SK-N-SH (cell line): ENCODE measurements around the gene AGBL4. TPM values are rescaled to one million over a fixed set of nuclear protein-coding genes. Genes with fewer than 3 reads are reported as not detected.

ENCODE experiments used
- CTCF ChIA-PET: fragments of 300-600, 350-600 bp; formaldehyde crosslinking; extraction: SDS; loops from one replicate; lab custom pipeline; 2021; lab: Yijun Ruan, JAX
- POLR2A ChIA-PET: fragments of 350-600 bp; sonication (Branson Sonifier 250); formaldehyde crosslinking; extraction: SDS; loops from one replicate; lab custom pipeline; 2020; ENCODE audit warnings: antibody characterized with exemption, inconsistent platforms; lab: Yijun Ruan, JAX
- DNase-seq: peaks from one replicate; pipeline ENCODE4 v3.0.0; 2012
- H2AFZ ChIP-seq: fragments of 200-600 bp; sonication (generic); 2 replicates; pipeline ENCODE4 v1.8.1; 2016; ENCODE audit warnings: antibody characterized with exemption, mild to moderate bottlenecking, low read depth
- H3F3A ChIP-seq: fragments of 200-600 bp; sonication (generic); replicated peaks from 2 replicates; pipeline ENCODE3; 2016; ENCODE audit warnings: antibody characterized with exemption, mild to moderate bottlenecking; ENCODE audit not compliant: insufficient read depth
- H3K27ac ChIP-seq, 2 experiments: fragments of 200-500 bp in 1 of 2; fragments of 200-600 bp in 1 of 2; sonication (Bioruptor generic) in 1 of 2; sonication (generic), shearing (Covaris generic) in 1 of 2; 2 replicates each; pipeline versions ENCODE4 v1.5.1 to v1.6.1; 2014 to 2016; ENCODE audit warnings: low read depth in 2 of 2, inconsistent platforms in 1 of 2, low read length in 1 of 2, mild to moderate bottlenecking in 1 of 2, mixed read lengths in 1 of 2
- H3K27me3 ChIP-seq: fragments of 200-600 bp; sonication (generic), shearing (Covaris generic); 2 replicates; pipeline ENCODE4 v1.6.1; 2016; ENCODE audit warnings: mixed run types; ENCODE audit not compliant: insufficient read depth
- H3K36me3 ChIP-seq, 2 experiments: fragments of 200-500 bp in 1 of 2; fragments of 200-600 bp in 1 of 2; sonication (Bioruptor generic) in 1 of 2; sonication (generic) in 1 of 2; replicated peaks in 1 of 2; 2 replicates each; pipeline versions ENCODE3 to v1.5.1; 2014 to 2016; ENCODE audit warnings: low read length in 1 of 2, mild to moderate bottlenecking in 1 of 2; ENCODE audit not compliant: insufficient read depth in 2 of 2, control insufficient read depth in 1 of 2
- H3K4me1 ChIP-seq, 2 experiments: fragments of 200-500 bp in 1 of 2; fragments of 200-600 bp in 1 of 2; sonication (Bioruptor generic) in 1 of 2; sonication (generic), shearing (Covaris generic) in 1 of 2; 2 replicates each; pipeline versions ENCODE4 v1.5.1 to v1.6.1; 2014 to 2016; ENCODE audit warnings: low read depth in 1 of 2, low read length in 1 of 2, mixed run types in 1 of 2; ENCODE audit not compliant: insufficient read depth in 2 of 2, control insufficient read depth in 1 of 2
- H3K4me2 ChIP-seq: fragments of 200-600 bp; sonication (generic), shearing (Covaris generic); 2 replicates; pipeline ENCODE4 v1.6.1; 2017; ENCODE audit warnings: mixed run types
- H3K4me3 ChIP-seq, 2 experiments: fragments of 200-500 bp in 1 of 2; fragments of 200-600 bp in 1 of 2; sonication (Bioruptor generic) in 1 of 2; sonication (generic), shearing (Covaris generic) in 1 of 2; 2 replicates each; pipeline versions ENCODE4 v1.5.1 to v1.8.1; 2014 to 2016; ENCODE audit warnings: low read depth in 2 of 2, inconsistent platforms in 1 of 2, low read length in 1 of 2, mild to moderate bottlenecking in 1 of 2, mixed read lengths in 1 of 2, moderate library complexity in 1 of 2
- H3K79me2 ChIP-seq: fragments of 200-600 bp; sonication (generic); 2 replicates; pipeline ENCODE4 v1.8.1; 2017; ENCODE audit warnings: mild to moderate bottlenecking; ENCODE audit not compliant: insufficient read depth
- H3K9ac ChIP-seq: fragments of 200-600 bp; sonication (generic); 2 replicates; pipeline ENCODE4 v1.6.1; 2017; ENCODE audit warnings: mixed run types
- H3K9me2 ChIP-seq: fragments of 200-600 bp; sonication (generic); 2 replicates; pipeline ENCODE4 v1.6.1; 2017; ENCODE audit warnings: mixed run types
- H3K9me3 ChIP-seq: fragments of 200-600 bp; sonication (generic); 2 replicates; pipeline ENCODE4 v1.6.1; 2017; ENCODE audit warnings: mixed run types, mild to moderate bottlenecking, moderate library complexity
- H4K20me1 ChIP-seq: fragments of 200-600 bp; sonication (generic); 2 replicates; pipeline ENCODE4 v1.6.1; 2017; ENCODE audit warnings: mild to moderate bottlenecking, mixed run types; ENCODE audit not compliant: insufficient read depth
- EZH2phosphoT487 ChIP-seq: fragments of 200-600 bp; sonication (generic); IDR thresholded peaks from 2 replicates; pipeline ENCODE4 v1.6.1; 2017; ENCODE audit warnings: low read depth, mixed run types, mild to moderate bottlenecking, antibody characterized with exemption, moderate library complexity, borderline replicate concordance
- FOSL2 ChIP-seq: IDR thresholded peaks from 2 replicates; pipeline ENCODE4 v1.4.0; 2012; ENCODE audit warnings: low read depth, mild to moderate bottlenecking, moderate library complexity, borderline replicate concordance
- FOXJ3 ChIP-seq: sonication (generic); formaldehyde crosslinking; IDR thresholded peaks from 2 replicates; pipeline ENCODE4 v1.5.1; 2020; ENCODE audit warnings: mild to moderate bottlenecking, missing genetic modification reagents
- FOXM1 ChIP-seq: IDR thresholded peaks from 2 replicates; pipeline ENCODE4 v1.4.0; 2012; ENCODE audit warnings: low read depth, mild to moderate bottlenecking
- GABPA ChIP-seq: IDR thresholded peaks from 2 replicates; pipeline ENCODE4 v1.4.0; 2012; ENCODE audit warnings: low read depth, mild to moderate bottlenecking
- GATA2 ChIP-seq: sonication (generic); formaldehyde crosslinking; IDR thresholded peaks from 2 replicates; pipeline ENCODE4 v1.5.0; 2020; ENCODE audit warnings: mild to moderate bottlenecking, missing genetic modification reagents
- JUND ChIP-seq: IDR thresholded peaks from 2 replicates; pipeline ENCODE4 v1.4.0; 2012
- MEF2A ChIP-seq: IDR thresholded peaks from 2 replicates; pipeline ENCODE4 v1.4.0; 2012; ENCODE audit warnings: low read depth, borderline replicate concordance
- NFIC ChIP-seq: IDR thresholded peaks from 2 replicates; pipeline ENCODE4 v1.4.0; 2012; ENCODE audit warnings: borderline replicate concordance
- NRF1 ChIP-seq: IDR thresholded peaks from 2 replicates; pipeline ENCODE4 v1.6.1; 2012; ENCODE audit warnings: low read depth, mild to moderate bottlenecking, low read length
- POLR2AphosphoS5 ChIP-seq: IDR thresholded peaks from 2 replicates; pipeline ENCODE4 v1.6.1; 2012; ENCODE audit warnings: low read depth, low read length
- RAD21 ChIP-seq: IDR thresholded peaks from 2 replicates; pipeline ENCODE4 v1.6.1; 2012; ENCODE audit warnings: mild to moderate bottlenecking, low read length
- RCOR1 ChIP-seq: fragments of 150-350 bp; IDR thresholded peaks from 2 replicates; pipeline ENCODE4 v1.6.1; 2017; ENCODE audit warnings: antibody characterized with exemption, low read length
- RFX5 ChIP-seq: IDR thresholded peaks from 2 replicates; pipeline ENCODE4 v1.6.1; 2012; ENCODE audit warnings: mild to moderate bottlenecking, improper control_type of control experiment, low read length
- TAF1 ChIP-seq: IDR thresholded peaks from 2 replicates; pipeline ENCODE4 v1.6.1; 2012; ENCODE audit warnings: low read depth, mild to moderate bottlenecking, low read length, moderate library complexity, borderline replicate concordance
- TCF12 ChIP-seq: IDR thresholded peaks from 2 replicates; pipeline ENCODE4 v1.4.0; 2012
- TEAD4 ChIP-seq: IDR thresholded peaks from 2 replicates; pipeline ENCODE4 v1.4.0; 2012; ENCODE audit warnings: mild to moderate bottlenecking, borderline replicate concordance; ENCODE audit not compliant: insufficient read depth
- WGBS: methylation state at CpG from one replicate; pipeline ENCODE4 v1.1.6; 2017; ENCODE audit warnings: low lambda C conversion rate; 5-methylcytosine and 5-hydroxymethylcytosine counted together
- polyA plus RNA-seq, 3 experiments: library from polyadenylated mRNA; depleted of rRNA; stranded (reverse); fragments of >200 nt; gene quantifications; 2 replicates each; pipeline ENCODE4 v1.2.3, GENCODE V29; 2012
- TF ChIP-seq, protein P1 (sequence below): IDR thresholded peaks from 2 replicates; pipeline ENCODE4; 2012
- TF ChIP-seq, protein P2 (sequence below): IDR thresholded peaks from 2 replicates; pipeline ENCODE4 v1.4.0; 2012; ENCODE audit warnings: low read depth
- TF ChIP-seq, protein P3 (sequence below): IDR thresholded peaks from 2 replicates; pipeline ENCODE4 v1.4.0; 2012; ENCODE audit warnings: low read depth, borderline replicate concordance
- TF ChIP-seq, protein P4 (sequence below): fragments of 200-600 bp; sonication (generic); IDR thresholded peaks from 2 replicates; pipeline ENCODE4 v1.6.1; 2017; ENCODE audit warnings: antibody characterized with exemption, mild to moderate bottlenecking, moderate library complexity
- TF ChIP-seq, protein P5 (sequence below): IDR thresholded peaks from 2 replicates; pipeline ENCODE4 v1.6.1; 2012; ENCODE audit warnings: mild to moderate bottlenecking, low read depth, low read length, moderate library complexity
- TF ChIP-seq, protein P6 (sequence below): IDR thresholded peaks from 2 replicates; pipeline ENCODE4 v1.4.0; 2012; ENCODE audit warnings: low read depth, borderline replicate concordance

The AGBL4 gene
- polyA plus RNA-seq, 1 of the 3 experiments (the other 2 are of a cell fraction): 0.07 TPM

DNA sequence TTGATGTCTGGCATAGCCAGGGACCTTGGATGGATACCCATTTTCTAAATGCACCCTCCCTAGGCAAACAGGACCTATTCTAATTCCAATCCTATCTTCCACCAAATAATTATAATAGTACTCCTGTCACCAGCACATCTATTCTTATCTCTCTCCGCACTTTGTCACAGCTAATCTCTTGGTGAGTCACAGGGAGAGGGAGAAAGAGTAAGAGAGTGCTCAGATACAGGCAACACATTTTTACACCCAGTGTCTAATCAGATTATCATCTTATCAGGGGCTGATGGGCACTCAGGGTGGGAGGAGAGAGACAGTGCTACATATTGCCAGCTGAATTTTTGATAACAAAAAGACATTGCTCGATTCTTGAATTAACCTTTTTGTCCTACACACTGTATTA, 972.1 kb downstream of the AGBL4 start:
- no peaks in the 10 kb centered on the region for H3K27me3 ChIP-seq
- H3K27ac ChIP-seq: peak overlapping the region; percentile 18 to 100; a peak in 3 of 4 replicates
- DNase-seq: peak; percentile 60
- no peak overlapping the region for H3K9ac ChIP-seq
- peaks cover 0 to 3% of the 10 kb centered on the region in 2 experiments for H3K36me3 ChIP-seq
- POLR2A ChIA-PET: interaction anchor here (0.7 to 1.8 kb wide), 5 partner anchors 133 to 1291 kb away, joined by 3 to 7 read pairs (median 5); partner anchors contain the start of gene ELAVL4
- H3K4me3 ChIP-seq: no peak overlapping the region
- H3F3A ChIP-seq: peaks cover 6% of the 10 kb centered on the region
- peaks cover 19 to 54% of the 10 kb centered on the region in 2 experiments for H3K4me1 ChIP-seq
- H4K20me1 ChIP-seq: no peaks in the 10 kb centered on the region
- no peak overlapping the region for H3K4me2 ChIP-seq
- no peaks in the 10 kb centered on the region for H3K9me3 ChIP-seq
- H3K79me2 ChIP-seq: no peaks in the 10 kb centered on the region
- 17% methylated on average over 2 of the region's 2 CpGs for WGBS
- no peak overlapping the region; the same call in 1 of the 2 replicates for H2AFZ ChIP-seq
- H3K9me2 ChIP-seq: no peaks in the 10 kb centered on the region
- CTCF ChIA-PET: interaction anchor here (0.7 to 2.7 kb wide), 9 partner anchors 15 to 1281 kb away, joined by 3 to 11 read pairs (median 4); no protein-coding TSS in a partner anchor
- TF ChIP-seq RAD21 (peak; percentile 40), FOXM1 (0 out of 2 replicates have a peak, but pooled peaks have one; percentile 25), JUND (peak; percentile 72), NRF1 (no peak), POLR2AphosphoS5 (peak; percentile 42; the same call in 1 of the 2 replicates), EZH2phosphoT487 (no peak), FOXJ3 (peak; percentile 84), TCF12 (peak; percentile 82), GABPA (no peak), TAF1 (no peak), MEF2A (peak; percentile 27; the same call in 1 of the 2 replicates), RFX5 (peak; percentile 31; the same call in 1 of the 2 replicates), FOSL2 (peak; percentile 65; the same call in 1 of the 2 replicates), NFIC (peak; percentile 46; the same call in 1 of the 2 replicates), RCOR1 (peak; percentile 94), TEAD4 (peak; percentile 59; the same call in 1 of the 2 replicates), GATA2 (CRISPR knock-in tag) (peak; percentile 100)
- TF ChIP-seq, protein P1, sequence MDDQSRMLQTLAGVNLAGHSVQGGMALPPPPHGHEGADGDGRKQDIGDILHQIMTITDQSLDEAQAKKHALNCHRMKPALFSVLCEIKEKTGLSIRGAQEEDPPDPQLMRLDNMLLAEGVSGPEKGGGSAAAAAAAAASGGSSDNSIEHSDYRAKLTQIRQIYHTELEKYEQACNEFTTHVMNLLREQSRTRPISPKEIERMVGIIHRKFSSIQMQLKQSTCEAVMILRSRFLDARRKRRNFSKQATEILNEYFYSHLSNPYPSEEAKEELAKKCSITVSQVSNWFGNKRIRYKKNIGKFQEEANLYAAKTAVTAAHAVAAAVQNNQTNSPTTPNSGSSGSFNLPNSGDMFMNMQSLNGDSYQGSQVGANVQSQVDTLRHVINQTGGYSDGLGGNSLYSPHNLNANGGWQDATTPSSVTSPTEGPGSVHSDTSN: peak; percentile 80
- TF ChIP-seq, protein P2, sequence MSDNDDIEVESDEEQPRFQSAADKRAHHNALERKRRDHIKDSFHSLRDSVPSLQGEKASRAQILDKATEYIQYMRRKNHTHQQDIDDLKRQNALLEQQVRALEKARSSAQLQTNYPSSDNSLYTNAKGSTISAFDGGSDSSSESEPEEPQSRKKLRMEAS: no peak
- TF ChIP-seq, protein P3, sequence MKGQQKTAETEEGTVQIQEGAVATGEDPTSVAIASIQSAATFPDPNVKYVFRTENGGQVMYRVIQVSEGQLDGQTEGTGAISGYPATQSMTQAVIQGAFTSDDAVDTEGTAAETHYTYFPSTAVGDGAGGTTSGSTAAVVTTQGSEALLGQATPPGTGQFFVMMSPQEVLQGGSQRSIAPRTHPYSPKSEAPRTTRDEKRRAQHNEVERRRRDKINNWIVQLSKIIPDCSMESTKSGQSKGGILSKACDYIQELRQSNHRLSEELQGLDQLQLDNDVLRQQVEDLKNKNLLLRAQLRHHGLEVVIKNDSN: no peak
- TF ChIP-seq, protein P4, sequence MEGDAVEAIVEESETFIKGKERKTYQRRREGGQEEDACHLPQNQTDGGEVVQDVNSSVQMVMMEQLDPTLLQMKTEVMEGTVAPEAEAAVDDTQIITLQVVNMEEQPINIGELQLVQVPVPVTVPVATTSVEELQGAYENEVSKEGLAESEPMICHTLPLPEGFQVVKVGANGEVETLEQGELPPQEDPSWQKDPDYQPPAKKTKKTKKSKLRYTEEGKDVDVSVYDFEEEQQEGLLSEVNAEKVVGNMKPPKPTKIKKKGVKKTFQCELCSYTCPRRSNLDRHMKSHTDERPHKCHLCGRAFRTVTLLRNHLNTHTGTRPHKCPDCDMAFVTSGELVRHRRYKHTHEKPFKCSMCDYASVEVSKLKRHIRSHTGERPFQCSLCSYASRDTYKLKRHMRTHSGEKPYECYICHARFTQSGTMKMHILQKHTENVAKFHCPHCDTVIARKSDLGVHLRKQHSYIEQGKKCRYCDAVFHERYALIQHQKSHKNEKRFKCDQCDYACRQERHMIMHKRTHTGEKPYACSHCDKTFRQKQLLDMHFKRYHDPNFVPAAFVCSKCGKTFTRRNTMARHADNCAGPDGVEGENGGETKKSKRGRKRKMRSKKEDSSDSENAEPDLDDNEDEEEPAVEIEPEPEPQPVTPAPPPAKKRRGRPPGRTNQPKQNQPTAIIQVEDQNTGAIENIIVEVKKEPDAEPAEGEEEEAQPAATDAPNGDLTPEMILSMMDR: no peak
- TF ChIP-seq, protein P5, sequence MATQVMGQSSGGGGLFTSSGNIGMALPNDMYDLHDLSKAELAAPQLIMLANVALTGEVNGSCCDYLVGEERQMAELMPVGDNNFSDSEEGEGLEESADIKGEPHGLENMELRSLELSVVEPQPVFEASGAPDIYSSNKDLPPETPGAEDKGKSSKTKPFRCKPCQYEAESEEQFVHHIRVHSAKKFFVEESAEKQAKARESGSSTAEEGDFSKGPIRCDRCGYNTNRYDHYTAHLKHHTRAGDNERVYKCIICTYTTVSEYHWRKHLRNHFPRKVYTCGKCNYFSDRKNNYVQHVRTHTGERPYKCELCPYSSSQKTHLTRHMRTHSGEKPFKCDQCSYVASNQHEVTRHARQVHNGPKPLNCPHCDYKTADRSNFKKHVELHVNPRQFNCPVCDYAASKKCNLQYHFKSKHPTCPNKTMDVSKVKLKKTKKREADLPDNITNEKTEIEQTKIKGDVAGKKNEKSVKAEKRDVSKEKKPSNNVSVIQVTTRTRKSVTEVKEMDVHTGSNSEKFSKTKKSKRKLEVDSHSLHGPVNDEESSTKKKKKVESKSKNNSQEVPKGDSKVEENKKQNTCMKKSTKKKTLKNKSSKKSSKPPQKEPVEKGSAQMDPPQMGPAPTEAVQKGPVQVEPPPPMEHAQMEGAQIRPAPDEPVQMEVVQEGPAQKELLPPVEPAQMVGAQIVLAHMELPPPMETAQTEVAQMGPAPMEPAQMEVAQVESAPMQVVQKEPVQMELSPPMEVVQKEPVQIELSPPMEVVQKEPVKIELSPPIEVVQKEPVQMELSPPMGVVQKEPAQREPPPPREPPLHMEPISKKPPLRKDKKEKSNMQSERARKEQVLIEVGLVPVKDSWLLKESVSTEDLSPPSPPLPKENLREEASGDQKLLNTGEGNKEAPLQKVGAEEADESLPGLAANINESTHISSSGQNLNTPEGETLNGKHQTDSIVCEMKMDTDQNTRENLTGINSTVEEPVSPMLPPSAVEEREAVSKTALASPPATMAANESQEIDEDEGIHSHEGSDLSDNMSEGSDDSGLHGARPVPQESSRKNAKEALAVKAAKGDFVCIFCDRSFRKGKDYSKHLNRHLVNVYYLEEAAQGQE: no peak
- TF ChIP-seq, protein P6, sequence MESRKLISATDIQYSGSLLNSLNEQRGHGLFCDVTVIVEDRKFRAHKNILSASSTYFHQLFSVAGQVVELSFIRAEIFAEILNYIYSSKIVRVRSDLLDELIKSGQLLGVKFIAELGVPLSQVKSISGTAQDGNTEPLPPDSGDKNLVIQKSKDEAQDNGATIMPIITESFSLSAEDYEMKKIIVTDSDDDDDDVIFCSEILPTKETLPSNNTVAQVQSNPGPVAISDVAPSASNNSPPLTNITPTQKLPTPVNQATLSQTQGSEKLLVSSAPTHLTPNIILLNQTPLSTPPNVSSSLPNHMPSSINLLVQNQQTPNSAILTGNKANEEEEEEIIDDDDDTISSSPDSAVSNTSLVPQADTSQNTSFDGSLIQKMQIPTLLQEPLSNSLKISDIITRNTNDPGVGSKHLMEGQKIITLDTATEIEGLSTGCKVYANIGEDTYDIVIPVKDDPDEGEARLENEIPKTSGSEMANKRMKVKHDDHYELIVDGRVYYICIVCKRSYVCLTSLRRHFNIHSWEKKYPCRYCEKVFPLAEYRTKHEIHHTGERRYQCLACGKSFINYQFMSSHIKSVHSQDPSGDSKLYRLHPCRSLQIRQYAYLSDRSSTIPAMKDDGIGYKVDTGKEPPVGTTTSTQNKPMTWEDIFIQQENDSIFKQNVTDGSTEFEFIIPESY: no peak
